Right lobe of liver (tissue), 6 donors: ENCODE data around the gene RFX4. TPM values are rescaled to one million over a fixed set of nuclear protein-coding genes. Genes with fewer than 3 reads are reported as not detected.

ENCODE experiments used
- ATAC-seq, 4 donors: fragments of 200-7000 bp; cut with Tn5 transposase; one replicate each; pipeline ENCODE4 v1.9.1; 2020; ENCODE audit warnings: mild to moderate bottlenecking in 4 of 4, moderate library complexity in 4 of 4
- DNase-seq, 3 donors: peaks; one replicate each; pipeline ENCODE4 v3.0.0-alpha.2; 2020
- H3K27ac ChIP-seq, 3 donors: fragments of 200-600 bp; one replicate each; pipeline ENCODE4 v1.8.0; 2022
- H3K27me3 ChIP-seq, 2 donors: fragments of 200-600 bp; one replicate each; pipeline ENCODE4 v1.8.0; 2022
- H3K36me3 ChIP-seq, 4 donors: fragments of 200-600 bp; sonication (generic) in 1 of 4; one replicate each; pipeline versions ENCODE4 v1.5.1 to v1.8.0; 2017 to 2022; ENCODE audit warnings: control low read depth in 1 of 4
- H3K4me1 ChIP-seq, 4 donors: fragments of 200-600 bp; sonication (generic) in 1 of 4; one replicate each; pipeline versions ENCODE4 v1.5.1 to v1.8.0; 2017 to 2022; ENCODE audit warnings: control low read depth in 1 of 4
- H3K4me3 ChIP-seq, 3 donors: fragments of 200-600 bp; one replicate each; pipeline ENCODE4 v1.8.0; 2022
- H3K9me3 ChIP-seq, 4 donors: fragments of 200-600 bp; sonication (generic) in 1 of 4; one replicate each; pipeline versions ENCODE4 v1.5.1 to v1.8.0; 2017 to 2022; ENCODE audit warnings: control low read depth in 1 of 4
- CTCF ChIP-seq, 4 donors: fragments of 200-600 bp in 3 of 4; fragments of 450-650 bp in 1 of 4; IDR thresholded peaks; one replicate each; pipeline versions ENCODE4 v1.5.1 to v1.8.0; 2016 to 2022; ENCODE audit warnings: antibody characterized with exemption in 4 of 4, mild to moderate bottlenecking in 2 of 4
- POLR2A ChIP-seq: fragments of 450-650 bp; IDR thresholded peaks from one replicate; pipeline ENCODE4 v1.6.1; 2017; ENCODE audit warnings: antibody characterized with exemption, mild to moderate bottlenecking
- WGBS: methylation state at CpG from one replicate; pipeline ENCODE4 v1.1.6; 2018; ENCODE audit warnings: low coverage, low lambda C conversion rate; ENCODE audit not compliant: insufficient coverage; ENCODE audit errors: missing lambda C conversion rate; 5-methylcytosine and 5-hydroxymethylcytosine counted together
- intact Hi-C, 2 donors: fragments of 100-400 bp; cut with DNase I; formaldehyde crosslinking; loops; one replicate each; pipeline versions ENCODE4 v1.11.2 to v1.14.1; 2022
- total RNA-seq, 6 experiments: library from RNA; depleted of rRNA in 2 of 6; stranded (reverse); fragments of >200 nt in 2 of 6; fragmentation: NEBNext Ultra II Directional in 3 of 6; extraction: Animal tissue kit (Norgen Biotek cat#: 25700) in 3 of 6; gene quantifications; one replicate each; pipeline versions ENCODE4 v1.1.0 to v1.2.4, GENCODE V29; 2016 to 2023
- donor health status: DM: no; HTN: yes; CAD: no.
- donor health status: DM: no; HTN: no; CAD: no.
- donor health status: DM: no; HTN: no; CAD: no.
- donor health status: DM: no; HTN: yes; CAD: no.
- donor health status: DM: no; HTN: yes; CAD: no.

Gene RFX4
- total RNA-seq, 6 experiments from 2014 or later, result not detected

- Histone ChIP-seq H3K27me3 (no peaks in the 10 kb centered on the region), H3K9me3 (peaks cover 0 to 15% (median 0%) of the 10 kb centered on the region in 4 donors), H3K36me3 (no peaks in the 10 kb centered on the region), H3K4me1 (no peaks in the 10 kb centered on the region), H3K4me3 (no peak overlapping the region), H3K27ac (no peak overlapping the region)
- no peak for DNase-seq
- intact Hi-C loops, result no loop called here
- TF ChIP-seq CTCF (IDR thresholded peaks at IDR 0.05) (no peak), POLR2A (no peak)
- ATAC-seq, result no peak
- 28% methylated on average over 2 of the region's 2 CpGs for WGBS
Observed at GRCh38 chr12:106663385-106663784, 80.6 kb downstream of the RFX4 start.

- no peaks in the 10 kb centered on the region for H3K27me3 ChIP-seq
Observed at GRCh38 chr12:106669216-106669615, 86.4 kb downstream of the RFX4 start.

GRCh38 chr12:106670131-106670530 lies 87.3 kb downstream of the RFX4 start:
- Histone ChIP-seq H3K27ac (no peak overlapping the region), H3K4me1 (no peaks in the 10 kb centered on the region), H3K9me3 (no peaks in the 10 kb centered on the region), H3K27me3 (no peaks in the 10 kb centered on the region), H3K4me3 (no peak overlapping the region), H3K36me3 (no peaks in the 10 kb centered on the region)
- 50% methylated on average over 3 of the region's 3 CpGs for WGBS
- no peak for TF ChIP-seq CTCF (IDR thresholded peaks at IDR 0.05)
- no peak for TF ChIP-seq POLR2A
- intact Hi-C loops, result no loop called here
- DNase-seq (no peak), ATAC-seq (no peak)

More at GRCh38 chr12:106669216-106669615, 86.4 kb downstream of the RFX4 start:
- intact Hi-C loops, result no loop called here
- no peaks in the 10 kb centered on the region for H3K36me3 ChIP-seq
- ATAC-seq (no peak), DNase-seq (no peak)
- no peaks in the 10 kb centered on the region for H3K9me3 ChIP-seq
- H3K4me1 ChIP-seq, result no peaks in the 10 kb centered on the region
- no peak for TF ChIP-seq CTCF (IDR thresholded peaks at IDR 0.05)
- no peak for TF ChIP-seq POLR2A
- H3K27ac ChIP-seq, result no peak overlapping the region
- no peak overlapping the region for H3K4me3 ChIP-seq
- WGBS, result 46% methylated on average over 2 of the region's 3 CpGs

- Histone ChIP-seq H3K4me3 (no peak overlapping the region), H3K27ac (no peak overlapping the region), H3K36me3 (no peaks in the 10 kb centered on the region), H3K9me3 (no peaks in the 10 kb centered on the region), H3K27me3 (no peaks in the 10 kb centered on the region), H3K4me1 (no peaks in the 10 kb centered on the region)
- WGBS, result 48% methylated on average over 6 of the region's 6 CpGs
- DNase-seq (no peak), ATAC-seq (no peak)
- TF ChIP-seq CTCF (IDR thresholded peaks at IDR 0.05) (no peak), POLR2A (no peak)
- intact Hi-C loops, result no loop called here
Observed at GRCh38 chr12:106671840-106672239, 89.0 kb downstream of the RFX4 start.
